KOPT-K1 (cell line): ENCODE data around the gene DMD.

Experiments used
- H3K27ac ChIP-seq: fragments of 200-600 bp; sonication (generic); 2 replicates; pipeline ENCODE4 v1.5.1; 2016; ENCODE audit warnings: antibody characterized with exemption, mild to moderate bottlenecking, low read depth, low read length; ENCODE audit not compliant: poor library complexity, severe bottlenecking
- H3K36me3 ChIP-seq: fragments of 200-600 bp; sonication (generic); 2 replicates; pipeline ENCODE4 v1.5.1; 2017; ENCODE audit warnings: antibody characterized with exemption, mild to moderate bottlenecking, low read length, moderate library complexity; ENCODE audit not compliant: insufficient read depth
- H3K9me3 ChIP-seq: fragments of 200-600 bp; sonication (generic); 2 replicates; pipeline ENCODE4 v1.5.1; 2017; ENCODE audit warnings: antibody characterized with exemption, low read length, mild to moderate bottlenecking; ENCODE audit not compliant: insufficient read depth, poor library complexity, severe bottlenecking

DMD gene

DNA sequence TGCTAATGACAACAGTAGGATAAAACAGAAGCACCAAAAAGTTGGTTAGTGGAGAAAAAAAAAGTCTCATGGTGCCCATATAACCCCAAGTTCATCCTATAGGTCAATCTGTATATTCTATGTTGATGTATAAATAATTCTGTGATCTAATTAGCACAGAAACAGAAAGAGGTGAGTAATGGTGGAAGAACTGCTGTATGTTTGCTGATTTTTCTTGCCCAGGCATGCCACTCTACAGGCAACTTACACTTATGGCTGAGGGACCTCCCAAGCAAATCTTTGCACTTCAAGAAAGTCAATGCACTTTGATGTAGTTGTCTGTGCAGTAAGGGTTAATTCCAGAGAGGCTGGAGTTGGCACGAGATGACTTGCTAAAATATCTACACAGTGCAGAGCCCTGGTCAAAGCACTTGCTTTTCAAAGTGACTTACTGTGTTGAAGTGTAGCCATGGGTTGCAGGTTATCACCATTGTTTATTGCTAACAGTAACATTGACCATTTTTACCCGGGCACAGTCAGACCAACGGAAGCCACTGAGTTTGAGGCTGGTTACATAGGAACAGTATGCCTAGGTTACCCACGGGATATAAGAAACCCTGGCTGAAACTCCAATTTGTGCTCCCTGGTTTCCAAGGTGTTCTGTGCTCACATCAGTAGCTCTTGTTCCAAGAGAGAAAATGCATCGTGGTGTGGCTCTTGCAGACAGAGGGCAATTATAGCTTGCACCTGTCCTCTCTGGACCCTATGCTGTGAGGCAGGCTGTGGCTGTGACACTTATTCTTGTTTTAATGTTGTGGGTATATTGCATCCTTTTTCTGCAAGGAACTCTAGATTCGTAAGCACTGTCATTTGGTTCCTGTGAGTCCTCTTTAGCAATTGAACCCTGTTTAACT lies 1998.2 kb downstream of the DMD start:
- Histone ChIP-seq H3K27ac (no peak overlapping the region), H3K9me3 (no peaks in the 10 kb centered on the region), H3K36me3 (no peaks in the 10 kb centered on the region)

DNA sequence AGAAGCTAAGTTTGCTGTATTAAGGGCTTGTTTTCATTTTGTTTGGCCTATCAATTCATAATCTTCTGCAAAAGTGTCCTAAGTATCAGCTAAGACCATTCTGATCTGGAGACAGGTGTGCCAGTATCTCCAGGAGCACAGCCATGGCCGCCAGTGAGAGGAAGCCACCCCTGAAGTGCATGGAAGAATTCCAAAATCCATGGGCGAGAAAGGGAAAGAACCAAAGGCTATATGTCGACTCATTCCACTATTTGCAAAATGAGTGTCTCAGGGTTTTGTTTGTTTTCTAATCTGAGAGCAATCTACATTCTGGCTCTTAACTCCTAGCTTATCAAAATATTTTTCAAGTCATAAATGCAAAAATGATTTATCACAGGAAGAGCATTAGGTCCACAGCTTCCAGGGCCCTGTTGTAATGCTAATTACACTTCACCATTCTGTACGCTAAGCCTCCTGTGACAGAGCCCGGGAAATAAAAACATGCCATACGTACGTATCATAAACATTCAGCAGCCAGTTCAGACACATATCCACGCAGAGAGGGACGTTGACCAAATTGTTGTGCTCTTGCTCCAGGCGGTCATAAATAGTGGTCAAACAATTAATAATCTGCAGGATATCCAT lies 2002.2 kb downstream of the DMD start:
- no peaks in the 10 kb centered on the region for H3K36me3 ChIP-seq
- H3K27ac ChIP-seq, result no peak overlapping the region
- no peaks in the 10 kb centered on the region for H3K9me3 ChIP-seq

GRCh38 chrX:31201503-31201902 lies 2009.8 kb downstream of the DMD start:
- no peaks in the 10 kb centered on the region for H3K9me3 ChIP-seq
- no peak overlapping the region for H3K27ac ChIP-seq
- H3K36me3 ChIP-seq, result no peaks in the 10 kb centered on the region

- H3K36me3 ChIP-seq, result no peaks in the 10 kb centered on the region
- H3K27ac ChIP-seq, result no peak overlapping the region
- no peaks in the 10 kb centered on the region for H3K9me3 ChIP-seq
Observed at GRCh38 chrX:31200430-31200829, 2010.9 kb downstream of the DMD start.

DNA sequence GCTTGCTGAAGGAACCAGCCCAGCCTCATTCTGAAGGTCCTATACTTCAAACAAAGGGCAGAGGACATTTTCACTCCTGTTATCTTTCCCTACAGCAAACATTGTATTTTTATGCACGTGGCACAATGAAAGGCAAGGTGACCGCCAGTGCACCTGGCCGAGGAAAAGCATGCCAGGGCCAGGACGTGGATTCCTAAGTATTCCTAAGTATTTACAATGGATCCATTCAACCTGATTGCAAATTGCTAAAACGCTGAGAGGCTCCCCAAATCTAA lies 2011.6 kb downstream of the DMD start:
- H3K27ac ChIP-seq, result no peak overlapping the region
- H3K9me3 ChIP-seq, result no peaks in the 10 kb centered on the region
- no peaks in the 10 kb centered on the region for H3K36me3 ChIP-seq

- no peaks in the 10 kb centered on the region for H3K36me3 ChIP-seq
- H3K9me3 ChIP-seq, result no peaks in the 10 kb centered on the region
- no peak overlapping the region for H3K27ac ChIP-seq
Observed at GRCh38 chrX:31199056-31199839, 2012.1 kb downstream of the DMD start.

GRCh38 chrX:31190221-31190975 lies 2021.0 kb downstream of the DMD start:
- Histone ChIP-seq H3K36me3 (no peaks in the 10 kb centered on the region), H3K9me3 (no peaks in the 10 kb centered on the region), H3K27ac (no peak overlapping the region)

DNA sequence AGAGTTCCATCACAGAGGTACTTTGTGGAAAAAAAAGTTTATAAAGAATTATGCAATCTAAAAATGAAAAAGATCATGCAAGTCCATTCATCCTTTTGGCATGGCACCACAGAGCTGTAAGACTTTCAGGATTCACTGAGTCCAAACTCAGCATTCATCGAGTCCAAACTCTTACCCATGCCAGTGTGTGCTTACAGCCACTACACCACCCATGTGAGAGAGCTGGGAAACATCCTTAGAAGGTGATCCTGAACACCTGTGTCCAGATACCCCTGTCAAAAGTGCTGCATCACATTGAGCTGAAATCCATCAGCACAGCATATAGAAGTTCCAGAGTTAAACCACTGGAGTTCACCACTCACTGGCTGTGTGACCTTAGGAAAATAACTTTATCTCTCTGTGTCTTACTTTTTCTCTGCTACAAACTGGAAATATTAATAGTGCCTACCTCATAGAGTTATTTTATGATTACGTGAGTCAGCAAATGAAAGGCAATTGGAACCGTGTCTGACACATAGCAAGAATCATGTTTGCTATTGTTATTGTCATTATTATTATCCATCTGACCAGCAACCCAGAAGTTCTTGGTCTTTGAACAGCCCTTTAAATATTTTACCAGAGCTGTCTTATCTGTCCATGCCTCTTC lies 2024.5 kb downstream of the DMD start:
- Histone ChIP-seq H3K9me3 (no peaks in the 10 kb centered on the region), H3K36me3 (no peaks in the 10 kb centered on the region), H3K27ac (no peak overlapping the region)

- Histone ChIP-seq H3K9me3 (no peaks in the 10 kb centered on the region), H3K27ac (no peak overlapping the region), H3K36me3 (no peaks in the 10 kb centered on the region)
Observed at GRCh38 chrX:31185884-31186283, 2025.5 kb downstream of the DMD start.

GRCh38 chrX:31181377-31182000 lies 2029.9 kb downstream of the DMD start:
- H3K36me3 ChIP-seq, result no peaks in the 10 kb centered on the region
- no peaks in the 10 kb centered on the region for H3K9me3 ChIP-seq
- H3K27ac ChIP-seq, result no peak overlapping the region

DNA sequence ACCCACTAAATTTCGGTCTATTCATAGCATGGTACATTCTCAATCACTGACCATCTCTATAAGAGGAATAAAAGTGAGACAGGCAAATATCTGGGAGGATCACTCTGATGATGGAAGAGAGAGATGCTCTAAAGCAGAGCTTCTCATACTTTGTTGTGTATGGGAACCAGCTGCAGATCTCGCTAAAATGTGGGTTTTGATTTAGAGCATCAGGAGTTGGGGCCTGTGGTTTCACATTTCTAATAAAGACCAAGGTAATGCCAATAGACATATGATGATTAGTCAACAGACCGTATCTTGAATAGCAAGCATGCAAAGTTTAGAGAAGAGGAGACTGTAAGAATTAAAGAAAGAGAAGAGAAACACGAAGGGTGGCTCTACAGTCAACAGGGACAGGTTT lies 2032.1 kb downstream of the DMD start:
- Histone ChIP-seq H3K9me3 (no peaks in the 10 kb centered on the region), H3K36me3 (no peaks in the 10 kb centered on the region), H3K27ac (no peak overlapping the region)

GRCh38 chrX:31178769-31179125 lies 2032.6 kb downstream of the DMD start:
- no peaks in the 10 kb centered on the region for H3K36me3 ChIP-seq
- H3K9me3 ChIP-seq, result no peaks in the 10 kb centered on the region
- no peak overlapping the region for H3K27ac ChIP-seq

DNA sequence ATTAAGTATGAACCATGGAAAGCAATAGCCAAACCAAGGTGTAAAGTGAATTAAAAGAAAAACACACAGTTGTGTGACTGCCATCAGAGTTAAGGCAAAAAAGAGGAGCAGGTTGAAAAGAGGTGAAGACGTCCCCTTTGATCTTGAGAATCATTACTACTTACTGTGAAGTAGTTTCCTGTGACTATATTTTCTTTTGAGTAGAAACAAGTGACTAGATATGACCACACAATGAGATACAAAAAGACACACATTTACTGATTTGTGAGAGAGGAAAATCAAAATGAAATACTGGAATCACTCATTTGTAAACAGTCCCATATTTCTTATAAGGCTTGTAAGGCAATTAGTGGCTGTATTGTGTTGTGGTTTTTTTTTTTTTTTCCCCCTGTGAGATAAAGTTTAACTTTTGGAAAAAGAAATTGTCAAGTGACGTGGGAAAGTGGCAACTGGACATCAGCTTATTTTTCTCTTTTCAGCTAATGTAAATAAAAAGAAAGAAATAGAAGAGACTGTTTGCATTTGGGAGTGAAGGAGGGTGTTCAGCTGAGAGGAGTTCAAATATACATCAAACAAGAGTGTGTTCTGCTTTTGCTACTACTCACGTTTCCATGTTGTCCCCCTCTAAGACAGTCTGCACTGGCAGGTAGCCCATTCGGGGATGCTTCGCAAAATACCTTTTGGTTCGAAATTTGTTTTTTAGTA lies 2033.1 kb downstream of the DMD start:
- Histone ChIP-seq H3K36me3 (no peaks in the 10 kb centered on the region), H3K9me3 (no peaks in the 10 kb centered on the region), H3K27ac (no peak overlapping the region)

GRCh38 chrX:31170792-31171191 lies 2040.6 kb downstream of the DMD start:
- Histone ChIP-seq H3K27ac (no peak overlapping the region), H3K36me3 (no peaks in the 10 kb centered on the region), H3K9me3 (no peaks in the 10 kb centered on the region)
